Testis (tissue), 2 donors: ENCODE data around the gene HSD17B2.

Experiments used
- CTCF ChIP-seq, 3 experiments: fragments of 450-650 bp in 2 of 3; fragments of 200-600 bp in 1 of 3; sonication (generic) in 1 of 3; IDR thresholded peaks; one replicate each; pipeline ENCODE4 v1.5.1; 2016 to 2019; ENCODE audit warnings: antibody characterized with exemption in 3 of 3, mild to moderate bottlenecking in 2 of 3, moderate library complexity in 1 of 3
- POLR2A ChIP-seq: fragments of 450-650 bp; IDR thresholded peaks from one replicate; pipeline ENCODE4 v1.6.1; 2017; ENCODE audit warnings: antibody characterized with exemption, mild to moderate bottlenecking, moderate library complexity

- TF ChIP-seq POLR2A (no peak), CTCF (IDR thresholded peaks at IDR 0.05) (no peak)
Measured at GRCh38 chr16:82013139-82013538, 21.9 kb upstream of the HSD17B2 start.
